GM13977 (cell line): ENCODE measurements around the gene FBXO31.

Experiments
- DNase-seq: peaks from one replicate; pipeline ENCODE4 v3.0.0; 2012; ENCODE audit warnings: low spot score
- CTCF ChIP-seq: IDR thresholded peaks from 2 replicates; pipeline ENCODE4 v1.5.1; 2012; ENCODE audit warnings: mild to moderate bottlenecking, control low read depth; ENCODE audit not compliant: insufficient read depth; ENCODE audit errors: extremely low read depth, missing control alignments
- in situ Hi-C: fragments of 300-500 bp; cut with MboI; formaldehyde crosslinking; loops from one replicate; pipeline ENCODE4 v1.12.0; 2022; ENCODE audit warnings: low sequenced_read_pairs, low pct_unique_long_range_greater_than_20kb, mixed read lengths, inconsistent platforms; ENCODE audit not compliant: unreplicated experiment

Gene FBXO31

GRCh38 chr16:87411375-87412271 is 28.0 kb upstream of the FBXO31 start:
- in situ Hi-C loops, result no loop called here
- no peak for DNase-seq
- TF ChIP-seq CTCF, result no peak

GRCh38 chr16:87410968-87411367 is 27.4 kb upstream of the FBXO31 start:
- in situ Hi-C loops, result no loop called here
- TF ChIP-seq CTCF, result no peak
- no peak for DNase-seq

GRCh38 chr16:87410530-87410929 is 27.0 kb upstream of the FBXO31 start:
- in situ Hi-C loops, result no loop called here
- DNase-seq, result no peak
- no peak for TF ChIP-seq CTCF

- in situ Hi-C loops, result no loop called here
- TF ChIP-seq CTCF, result no peak
- DNase-seq, result no peak
Observed at GRCh38 chr16:87409781-87410180, 26.2 kb upstream of the FBXO31 start.

- TF ChIP-seq CTCF, result no peak
- in situ Hi-C loops, result no loop called here
- no peak for DNase-seq
Observed at GRCh38 chr16:87409153-87409552, 25.6 kb upstream of the FBXO31 start.

GRCh38 chr16:87407511-87408112 is 24.0 kb upstream of the FBXO31 start:
- in situ Hi-C loops, result no loop called here
- no peak for DNase-seq

More at GRCh38 chr16:87407511-87408112, 24.0 kb upstream of the FBXO31 start:
- TF ChIP-seq CTCF, result no peak
